ENCODE results near the gene GUCA2A. TPM values are rescaled to one million over a fixed set of nuclear protein-coding genes. Genes with fewer than 3 reads are reported as not detected.
A peak's percentile ranks its signal among the peaks of the same experiment; 100 is the strongest.

GUCA2A gene
- total RNA-seq, 1 experiment from 2014 or later: not detected

GRCh38 chr1:42206164-42206563 is 41.6 kb upstream of the GUCA2A start:
- no peak for TF ChIP-seq EZH2 (IDR thresholded peaks at IDR 0.05; ENCODE audit: low read depth)
- no peak for TF ChIP-seq CTCF (conservative IDR thresholded peaks at IDR 0.05)
- no TSS peak for BruUV-seq (replicated peaks)
- Histone ChIP-seq H3K27ac (peak overlapping the region; percentile 91), H2AFZ (no peak overlapping the region), H4K20me1 (ENCODE audit: insufficient read depth) (no peaks in the 10 kb centered on the region), H3K9me2 (ENCODE audit: insufficient read depth) (no peaks in the 10 kb centered on the region), H3F3A (ENCODE audit: insufficient read depth, low read depth) (peaks cover 62% of the 10 kb centered on the region), H3K27me3 (ENCODE audit: insufficient read depth, low read depth) (no peaks in the 10 kb centered on the region), H3K79me2 (ENCODE audit: low read depth) (peaks cover 92% of the 10 kb centered on the region), H3K36me3 (ENCODE audit: low read depth) (peaks cover 47% of the 10 kb centered on the region), H3K4me3 (no peak overlapping the region), H3K4me2 (peak overlapping the region; percentile 71), H3K9me3 (ENCODE audit: insufficient read depth, low read depth) (peaks cover 34% of the 10 kb centered on the region), H3K4me1 (replicated peaks; ENCODE audit: insufficient read depth) (peaks cover 65% of the 10 kb centered on the region)
- DNase-seq: peak; percentile 79 to 99
- CTCF ChIA-PET: no interaction called here
- POLR2A ChIA-PET (ENCODE audit: unreplicated experiment): interaction anchor here (0.7 kb wide), 2 partner anchors 50 to 344 kb away, joined by 5 to 8 read pairs; no protein-coding TSS in a partner anchor
- intact Hi-C loops (cut with micrococcal nuclease; ENCODE audit: unreplicated experiment): loop anchor here (1.0 kb wide), 1 partner anchor 16 kb away; no protein-coding TSS in a partner anchor

GRCh38 chr1:42201986-42202385 is 37.4 kb upstream of the GUCA2A start:
- BruUV-seq (replicated peaks): no TSS peak
- no peak overlapping the region for H3K27ac ChIP-seq
- no peak overlapping the region for H3K4me2 ChIP-seq
- H3K27me3 ChIP-seq (ENCODE audit: insufficient read depth, low read depth): no peaks in the 10 kb centered on the region
- intact Hi-C loops (cut with micrococcal nuclease; ENCODE audit: unreplicated experiment): no loop called here
- ChIA-PET POLR2A (ENCODE audit: unreplicated experiment) (interaction anchor here (0.6 kb wide), 1 partner anchor 19 kb away, joined by 3 read pairs; no protein-coding TSS in a partner anchor), CTCF (no interaction called here)
- no peaks in the 10 kb centered on the region for H3K9me2 ChIP-seq (ENCODE audit: insufficient read depth)
- peaks cover 63% of the 10 kb centered on the region for H3K79me2 ChIP-seq (ENCODE audit: low read depth)
- TF ChIP-seq CTCF (conservative IDR thresholded peaks at IDR 0.05) (no peak), EZH2 (IDR thresholded peaks at IDR 0.05; ENCODE audit: low read depth) (no peak)
- H2AFZ ChIP-seq: no peak overlapping the region
- peaks cover 25% of the 10 kb centered on the region for H3K9me3 ChIP-seq (ENCODE audit: insufficient read depth, low read depth)
- peaks cover 67% of the 10 kb centered on the region for H3K36me3 ChIP-seq (ENCODE audit: low read depth)
- no peaks in the 10 kb centered on the region for H4K20me1 ChIP-seq (ENCODE audit: insufficient read depth)
- no peak overlapping the region for H3K4me3 ChIP-seq
- no peak for DNase-seq
- peaks cover 23% of the 10 kb centered on the region for H3K4me1 ChIP-seq (replicated peaks; ENCODE audit: insufficient read depth)
- peaks cover 31% of the 10 kb centered on the region for H3F3A ChIP-seq (ENCODE audit: insufficient read depth, low read depth)

DNA sequence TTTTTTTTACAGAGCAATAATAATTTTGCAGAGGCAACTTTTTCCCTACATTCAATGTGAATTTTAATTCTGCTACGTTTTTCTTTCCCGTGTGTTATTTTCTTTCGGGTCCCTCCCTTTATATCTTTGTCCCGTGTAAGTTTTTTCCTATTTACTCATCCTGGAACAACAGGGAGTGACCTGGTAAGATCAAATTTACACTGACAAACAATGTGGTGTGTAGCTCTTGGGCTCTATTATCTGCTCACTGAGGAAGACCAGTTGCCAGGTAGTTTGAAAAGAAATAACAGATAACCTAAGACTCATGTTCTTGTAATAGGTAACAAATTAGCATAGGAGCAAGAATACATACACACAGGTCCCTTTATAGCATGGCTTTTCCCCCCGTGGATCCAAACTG is 33.7 kb upstream of the GUCA2A start:
- H3K27me3 ChIP-seq (ENCODE audit: insufficient read depth, low read depth): no peaks in the 10 kb centered on the region
- H3K4me2 ChIP-seq: no peak overlapping the region
- no peak for TF ChIP-seq EZH2 (IDR thresholded peaks at IDR 0.05; ENCODE audit: low read depth)
- no peak for TF ChIP-seq CTCF (conservative IDR thresholded peaks at IDR 0.05)
- H3K9me2 ChIP-seq (ENCODE audit: insufficient read depth): no peaks in the 10 kb centered on the region
- H3K27ac ChIP-seq: no peak overlapping the region
- H3F3A ChIP-seq (ENCODE audit: insufficient read depth, low read depth): peaks cover 9% of the 10 kb centered on the region; the same call in 1 of the 2 replicates
- no peaks in the 10 kb centered on the region for H4K20me1 ChIP-seq (ENCODE audit: insufficient read depth)
- peaks cover 36% of the 10 kb centered on the region for H3K79me2 ChIP-seq (ENCODE audit: low read depth)
- H3K36me3 ChIP-seq (ENCODE audit: low read depth): peaks cover 69% of the 10 kb centered on the region
- no peak overlapping the region for H2AFZ ChIP-seq
- BruUV-seq (replicated peaks): no TSS peak
- no peak overlapping the region for H3K4me3 ChIP-seq
- DNase-seq: no peak
- peaks cover 11% of the 10 kb centered on the region; the same call in 1 of the 2 replicates for H3K9me3 ChIP-seq (ENCODE audit: insufficient read depth, low read depth)
- intact Hi-C loops (cut with micrococcal nuclease; ENCODE audit: unreplicated experiment): no loop called here
- CTCF ChIA-PET: no interaction called here
- H3K4me1 ChIP-seq (replicated peaks; ENCODE audit: insufficient read depth): no peaks in the 10 kb centered on the region
- POLR2A ChIA-PET (ENCODE audit: unreplicated experiment): no interaction called here

Measured in PC-9 (cell line).